ENCODE data around the gene DCST2.
A peak's percentile ranks its signal among the peaks of the same experiment; 100 is the strongest.

The DCST2 gene

DNA sequence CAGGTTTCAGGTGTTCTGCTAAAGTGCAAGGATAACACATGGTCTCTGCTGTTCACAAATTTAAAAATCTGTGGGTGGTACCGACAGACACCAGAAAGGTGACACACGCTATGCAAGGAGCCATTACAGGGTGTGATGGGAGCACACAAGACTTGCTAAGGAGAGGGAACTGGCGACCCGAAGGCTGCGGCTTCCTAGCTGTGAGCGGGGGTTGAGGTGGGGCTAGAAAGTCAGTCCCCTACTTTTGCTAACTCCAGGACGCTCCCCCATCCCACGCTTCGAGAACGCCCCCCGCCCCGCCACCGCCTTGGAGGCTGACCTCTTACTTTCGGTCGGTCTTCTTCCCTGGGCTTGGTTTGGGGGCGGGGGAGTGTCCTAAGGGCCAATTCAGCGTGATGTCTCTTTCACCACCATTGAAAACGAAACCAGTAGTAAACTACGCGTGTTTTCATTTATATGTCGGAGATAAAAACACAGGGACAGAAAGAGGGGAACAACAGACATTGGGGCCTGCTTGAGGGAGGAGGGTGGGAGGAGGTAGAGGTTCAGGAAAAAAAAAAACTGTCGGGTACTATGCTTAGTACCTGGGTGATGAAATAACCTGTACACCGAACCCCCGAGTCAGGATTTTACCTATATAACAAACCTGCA, 58.0 kb downstream of the DCST2 start:
- peaks cover 18 to 28% of the 10 kb centered on the region in 2 donors for H3K4me1 ChIP-seq (ENCODE audit: control insufficient read depth in 2 of 2, insufficient read depth in 1 of 2, low read depth in 1 of 2, low read length in 2 of 2)
- no peak overlapping the region for H2AK5ac ChIP-seq (ENCODE audit: low read depth, low read length)
- H2BK5ac ChIP-seq (ENCODE audit: low read length), result peak overlapping the region; percentile 84
- H3K9ac ChIP-seq (ENCODE audit: low read depth, low read length, poor library complexity), result peak overlapping the region; percentile 80
- peak overlapping the region; percentile 39 for H3K18ac ChIP-seq (ENCODE audit: low read length)
- no peak overlapping the region for H4K8ac ChIP-seq (ENCODE audit: low read depth, low read length)
- H3K27me3 ChIP-seq (ENCODE audit: control insufficient read depth in 3 of 3, insufficient read depth in 3 of 3, low read depth in 1 of 3, low read length in 3 of 3), result no peaks in the 10 kb centered on the region
- peak overlapping the region; percentile 86 for H3K27ac ChIP-seq (replicated peaks; ENCODE audit: low read length)
- H2AFZ ChIP-seq (ENCODE audit: low read length), result no peak overlapping the region
- peak overlapping the region; percentile 93 for H3K4me2 ChIP-seq (ENCODE audit: insufficient read depth, low read length, poor library complexity, severe bottlenecking)
- H3K4me3 ChIP-seq (ENCODE audit: low read length in 2 of 2), result peak overlapping the region; percentile 56 to 79
- H3K4ac ChIP-seq (ENCODE audit: low read length), result no peak overlapping the region
- H3K23ac ChIP-seq (ENCODE audit: low read depth, low read length, poor library complexity), result no peak overlapping the region
- H3K36me3 ChIP-seq (replicated peaks in 1 of 2; ENCODE audit: control insufficient read depth in 2 of 2, insufficient read depth in 2 of 2, low read length in 2 of 2), result peaks cover 11 to 41% of the 10 kb centered on the region in 2 donors
- no CpG with 5 or more reads among the region's 24 CpGs for WGBS, 2 donors (ENCODE audit: extremely low coverage in 2 of 2, insufficient read length in 2 of 2, insufficient replicate concordance in 1 of 2)
- no peak for DNase-seq (ENCODE audit: low spot score)
- no peaks in the 10 kb centered on the region for H3K9me3 ChIP-seq (replicated peaks in 1 of 2; ENCODE audit: control insufficient read depth in 2 of 2, insufficient read depth in 1 of 2, low read depth in 1 of 2, low read length in 2 of 2)
- H4K91ac ChIP-seq (ENCODE audit: low read depth, low read length, poor library complexity), result no peak overlapping the region
- H2BK120ac ChIP-seq (ENCODE audit: low read depth, low read length), result no peak overlapping the region
- no peak overlapping the region for H2BK12ac ChIP-seq (ENCODE audit: low read length)
- H3K79me1 ChIP-seq (ENCODE audit: low read depth, low read length), result no peaks in the 10 kb centered on the region
- H3K14ac ChIP-seq (ENCODE audit: low read length), result no peak overlapping the region
- no peak overlapping the region for H2BK15ac ChIP-seq (ENCODE audit: low read length)

GRCh38 chr1:154974808-154975408, 58.7 kb downstream of the DCST2 start:
- peak overlapping the region; percentile 84 for H2BK5ac ChIP-seq (ENCODE audit: low read length)
- H2BK12ac ChIP-seq (ENCODE audit: low read length), result no peak overlapping the region
- peak overlapping the region; percentile 71 for H3K9ac ChIP-seq (ENCODE audit: low read depth, low read length, poor library complexity)
- H2BK15ac ChIP-seq (ENCODE audit: low read length), result no peak overlapping the region
- no peaks in the 10 kb centered on the region for H3K27me3 ChIP-seq (ENCODE audit: control insufficient read depth in 3 of 3, insufficient read depth in 3 of 3, low read depth in 1 of 3, low read length in 3 of 3)
- no peak overlapping the region for H2AK5ac ChIP-seq (ENCODE audit: low read depth, low read length)
- H3K9me3 ChIP-seq (replicated peaks in 1 of 2; ENCODE audit: control insufficient read depth in 2 of 2, insufficient read depth in 1 of 2, low read depth in 1 of 2, low read length in 2 of 2), result no peaks in the 10 kb centered on the region
- H3K23ac ChIP-seq (ENCODE audit: low read depth, low read length, poor library complexity), result peak overlapping the region; percentile 56
- H3K18ac ChIP-seq (ENCODE audit: low read length), result peak overlapping the region; percentile 58
- peak; percentile 99 for DNase-seq (ENCODE audit: low spot score)
- no peak overlapping the region for H3K4ac ChIP-seq (ENCODE audit: low read length)
- H3K79me1 ChIP-seq (ENCODE audit: low read depth, low read length), result peaks cover 4% of the 10 kb centered on the region
- no CpG with 5 or more reads among the region's 30 CpGs for WGBS, 2 donors (ENCODE audit: extremely low coverage in 2 of 2, insufficient read length in 2 of 2, insufficient replicate concordance in 1 of 2)
- peak overlapping the region; percentile 56 to 79 for H3K4me3 ChIP-seq (ENCODE audit: low read length in 2 of 2)
- no peak overlapping the region for H4K91ac ChIP-seq (ENCODE audit: low read depth, low read length, poor library complexity)
- peaks cover 11 to 35% of the 10 kb centered on the region in 2 donors for H3K36me3 ChIP-seq (replicated peaks in 1 of 2; ENCODE audit: control insufficient read depth in 2 of 2, insufficient read depth in 2 of 2, low read length in 2 of 2)
- no peak overlapping the region for H3K14ac ChIP-seq (ENCODE audit: low read length)
- H4K8ac ChIP-seq (ENCODE audit: low read depth, low read length), result no peak overlapping the region
- H2AFZ ChIP-seq (ENCODE audit: low read length), result peak overlapping the region; percentile 74
- peak overlapping the region; percentile 93 for H3K4me2 ChIP-seq (ENCODE audit: insufficient read depth, low read length, poor library complexity, severe bottlenecking)
- H2BK120ac ChIP-seq (ENCODE audit: low read depth, low read length), result no peak overlapping the region
- H3K27ac ChIP-seq (replicated peaks; ENCODE audit: low read length), result peak overlapping the region; percentile 86
- peaks cover 22 to 31% of the 10 kb centered on the region in 2 donors for H3K4me1 ChIP-seq (ENCODE audit: control insufficient read depth in 2 of 2, insufficient read depth in 1 of 2, low read depth in 1 of 2, low read length in 2 of 2)

GRCh38 chr1:154974102-154974807, 59.3 kb downstream of the DCST2 start, which contains the start of gene CKS1B:
CKS1B (plus strand) TSS chr1:154974681; CDS start chr1:154974746, 65 bp downstream.
- H3K23ac ChIP-seq (ENCODE audit: low read depth, low read length, poor library complexity), result peak within 1 kb of the TSS; percentile 56
- H3K4me2 ChIP-seq (ENCODE audit: insufficient read depth, low read length, poor library complexity, severe bottlenecking), result peak within 1 kb of the TSS; percentile 93
- H2AFZ ChIP-seq (ENCODE audit: low read length), result peak within 1 kb of the TSS; percentile 89
- H3K4ac ChIP-seq (ENCODE audit: low read length), result no peak within 1 kb of the TSS
- H3K4me1 ChIP-seq (ENCODE audit: control insufficient read depth in 2 of 2, insufficient read depth in 1 of 2, low read depth in 1 of 2, low read length in 2 of 2), result peaks cover 25 to 34% of the 10 kb centered on the region in 2 donors
- peak within 1 kb of the TSS; percentile 98 for H3K27ac ChIP-seq (replicated peaks; ENCODE audit: low read length)
- H2AK5ac ChIP-seq (ENCODE audit: low read depth, low read length), result no peak within 1 kb of the TSS
- no CpG with 5 or more reads among the region's 47 CpGs for whole genome bisulfite sequencing, 2 donors (ENCODE audit: extremely low coverage in 2 of 2, insufficient read length in 2 of 2, insufficient replicate concordance in 1 of 2)
- no peak within 1 kb of the TSS for H3K14ac ChIP-seq (ENCODE audit: low read length)
- DNase-seq (ENCODE audit: low spot score), result peak; percentile 100
- no peak within 1 kb of the TSS for H2BK12ac ChIP-seq (ENCODE audit: low read length)
- no peak within 1 kb of the TSS for H4K8ac ChIP-seq (ENCODE audit: low read depth, low read length)
- H3K36me3 ChIP-seq (replicated peaks in 1 of 2; ENCODE audit: control insufficient read depth in 2 of 2, insufficient read depth in 2 of 2, low read length in 2 of 2), result peaks cover 6 to 29% of the 10 kb centered on the region in 2 donors
- peak within 1 kb of the TSS; percentile 56 to 86 for H3K4me3 ChIP-seq (ENCODE audit: low read length in 2 of 2)
- peak within 1 kb of the TSS; percentile 92 for H3K18ac ChIP-seq (ENCODE audit: low read length)
- H3K79me1 ChIP-seq (ENCODE audit: low read depth, low read length), result peaks cover 5% of the 10 kb centered on the region
- H4K91ac ChIP-seq (ENCODE audit: low read depth, low read length, poor library complexity), result no peak within 1 kb of the TSS
- H3K27me3 ChIP-seq (ENCODE audit: control insufficient read depth in 3 of 3, insufficient read depth in 3 of 3, low read depth in 1 of 3, low read length in 3 of 3), result no peaks in the 10 kb centered on the region
- H2BK5ac ChIP-seq (ENCODE audit: low read length), result peak within 1 kb of the TSS; percentile 84
- H3K9ac ChIP-seq (ENCODE audit: low read depth, low read length, poor library complexity), result peak within 1 kb of the TSS; percentile 94
- H2BK15ac ChIP-seq (ENCODE audit: low read length), result no peak within 1 kb of the TSS
- no peaks in the 10 kb centered on the region for H3K9me3 ChIP-seq (replicated peaks in 1 of 2; ENCODE audit: control insufficient read depth in 2 of 2, insufficient read depth in 1 of 2, low read depth in 1 of 2, low read length in 2 of 2)
- no peak within 1 kb of the TSS for H2BK120ac ChIP-seq (ENCODE audit: low read depth, low read length)

All from neuronal stem cell (in vitro differentiated cells).